GM23248 (cell line): Measurements from ENCODE around the gene COL23A1.

Source experiments
- EZH2 ChIP-seq: fragments of 200-600 bp; sonication (generic); IDR thresholded peaks from 2 replicates; pipeline ENCODE4 v1.6.1; 2018; ENCODE audit warnings: antibody characterized with exemption, mild to moderate bottlenecking; ENCODE audit not compliant: insufficient read depth, poor library complexity, severe bottlenecking
- EZH2phosphoT487 ChIP-seq: fragments of 200-600 bp; sonication (generic); IDR thresholded peaks from 2 replicates; pipeline ENCODE4 v1.6.1; 2018; ENCODE audit warnings: antibody characterized with exemption, moderate library complexity, mild to moderate bottlenecking, low read depth; ENCODE audit not compliant: insufficient read depth

- TF ChIP-seq EZH2 (no peak), EZH2phosphoT487 (no peak)
These were observed 230.5 kb downstream of the COL23A1 start for GRCh38 chr5:178359738-178360137.
